Measurements from ENCODE around the gene DNAJC24.

The DNAJC24 gene

GRCh38 chr11:31478223-31478590 is 108.5 kb downstream of the DNAJC24 start:
- DNase-seq (ENCODE audit: low read depth, low spot score): no peak
- no peaks in the 10 kb centered on the region for H3K36me3 ChIP-seq (ENCODE audit: insufficient read depth, insufficient read length, low read length)
- no peaks in the 10 kb centered on the region for H3K27me3 ChIP-seq (ENCODE audit: insufficient read depth, insufficient read length)
- H3K9me3 ChIP-seq (ENCODE audit: insufficient read depth, low read length): no peaks in the 10 kb centered on the region
- no peak overlapping the region for H3K9ac ChIP-seq (ENCODE audit: insufficient read length, low read depth)
- no peak for TF ChIP-seq YY1 (IDR thresholded peaks at IDR 0.05; ENCODE audit: insufficient read depth, insufficient read length)
- TF ChIP-seq SUZ12 (IDR thresholded peaks at IDR 0.05; ENCODE audit: extremely low read depth, insufficient read depth, insufficient read length): no peak
- TF ChIP-seq ZNF274 (IDR thresholded peaks at IDR 0.05; ENCODE audit: low read depth, low read length): no peak
- H3K4me1 ChIP-seq (ENCODE audit: insufficient read depth, insufficient read length): no peaks in the 10 kb centered on the region
- H3K4me3 ChIP-seq (ENCODE audit: insufficient read length, low read depth): no peak overlapping the region

GRCh38 chr11:31479066-31479465 is 109.4 kb downstream of the DNAJC24 start:
- Histone ChIP-seq H3K36me3 (ENCODE audit: insufficient read depth, insufficient read length, low read length) (no peaks in the 10 kb centered on the region), H3K9ac (ENCODE audit: insufficient read length, low read depth) (no peak overlapping the region), H3K27me3 (ENCODE audit: insufficient read depth, insufficient read length) (no peaks in the 10 kb centered on the region), H3K9me3 (ENCODE audit: insufficient read depth, low read length) (no peaks in the 10 kb centered on the region), H3K4me3 (ENCODE audit: insufficient read length, low read depth) (no peak overlapping the region), H3K4me1 (ENCODE audit: insufficient read depth, insufficient read length) (no peaks in the 10 kb centered on the region)
- TF ChIP-seq ZNF274 (IDR thresholded peaks at IDR 0.05; ENCODE audit: low read depth, low read length): no peak
- no peak for TF ChIP-seq SUZ12 (IDR thresholded peaks at IDR 0.05; ENCODE audit: extremely low read depth, insufficient read depth, insufficient read length)
- no peak for TF ChIP-seq YY1 (IDR thresholded peaks at IDR 0.05; ENCODE audit: insufficient read depth, insufficient read length)
- DNase-seq (ENCODE audit: low read depth, low spot score): no peak

- Histone ChIP-seq H3K9ac (ENCODE audit: insufficient read length, low read depth) (no peak overlapping the region), H3K36me3 (ENCODE audit: insufficient read depth, insufficient read length, low read length) (no peaks in the 10 kb centered on the region), H3K9me3 (ENCODE audit: insufficient read depth, low read length) (no peaks in the 10 kb centered on the region), H3K4me3 (ENCODE audit: insufficient read length, low read depth) (no peak overlapping the region), H3K4me1 (ENCODE audit: insufficient read depth, insufficient read length) (no peaks in the 10 kb centered on the region), H3K27me3 (ENCODE audit: insufficient read depth, insufficient read length) (no peaks in the 10 kb centered on the region)
- TF ChIP-seq SUZ12 (IDR thresholded peaks at IDR 0.05; ENCODE audit: extremely low read depth, insufficient read depth, insufficient read length) (no peak), YY1 (IDR thresholded peaks at IDR 0.05; ENCODE audit: insufficient read depth, insufficient read length) (no peak), ZNF274 (IDR thresholded peaks at IDR 0.05; ENCODE audit: low read depth, low read length) (no peak)
- no peak for DNase-seq (ENCODE audit: low read depth, low spot score)
These were observed 111.3 kb downstream of the DNAJC24 start for GRCh38 chr11:31480930-31481329.

Data from NT2/D1 (cell line).